CD4-positive, alpha-beta T cell treated with Interleukin-12 subunit alpha and Interleukin-12 subunit beta, for 1 hour (primary cell): ENCODE data around the gene ZNF705A.
A peak's percentile ranks its signal among the peaks of the same experiment; 100 is the strongest.
"Not testable (repeated sequence)": the region's sequence is repeated elsewhere in the genome, so short reads cannot be mapped to it uniquely, and the experiment has no call there.

Source experiments
- DNase-seq: peaks from one replicate; pipeline ENCODE4 v3.0.0-alpha.2; 2020

ZNF705A gene

GRCh38 chr12:8156845-8157244 is at the start of gene ZNF705A:
TSS of gene ZNF705A (plus strand) at chr12:8157015. CDS start at chr12:8172626, 15,611 bp downstream.
- no peak for DNase-seq

- DNase-seq, result peak; percentile 78
These were observed 47.9 kb upstream of the ZNF705A start for GRCh38 chr12:8108808-8109398.

- DNase-seq, result not testable (repeated sequence)
These were observed 43.7 kb upstream of the ZNF705A start for GRCh38 chr12:8113117-8113516.

- no peak for DNase-seq
These were observed 36.6 kb upstream of the ZNF705A start for GRCh38 chr12:8120072-8120713.

- no peak for DNase-seq
These were observed 33.5 kb upstream of the ZNF705A start, which contains the start of gene CLEC4A for GRCh38 chr12:8123124-8123912. TSS of gene CLEC4A (plus strand) at chr12:8123617. CDS start at chr12:8123879, 262 bp downstream.

- peak; percentile 22 for DNase-seq
These were observed 29.7 kb upstream of the ZNF705A start for GRCh38 chr12:8127138-8127537.

- DNase-seq, result not testable (repeated sequence)
These were observed 23.0 kb upstream of the ZNF705A start for GRCh38 chr12:8133636-8134397.

- DNase-seq, result not testable (repeated sequence)
These were observed 22.4 kb upstream of the ZNF705A start for GRCh38 chr12:8134398-8134930.

- DNase-seq, result not testable (repeated sequence)
These were observed 15.2 kb upstream of the ZNF705A start for GRCh38 chr12:8141647-8142046.

- no peak for DNase-seq
These were observed 13.6 kb upstream of the ZNF705A start for GRCh38 chr12:8143261-8143660.

GRCh38 chr12:8145754-8146441 is 10.9 kb upstream of the ZNF705A start:
- DNase-seq, result no peak

- DNase-seq, result no peak
These were observed 10.4 kb upstream of the ZNF705A start for GRCh38 chr12:8146442-8146771.

GRCh38 chr12:8154526-8154925 is 2.3 kb upstream of the ZNF705A start:
- DNase-seq, result no peak

GRCh38 chr12:8156416-8156815 is 399 bp upstream of the ZNF705A start:
- DNase-seq, result no peak

- no peak for DNase-seq
These were observed 826 bp downstream of the ZNF705A start for GRCh38 chr12:8157484-8158198.

- DNase-seq, result not testable (repeated sequence)
These were observed 16.1 kb downstream of the ZNF705A start for GRCh38 chr12:8172911-8173310.

- DNase-seq, result peak; percentile 86
These were observed 23.3 kb downstream of the ZNF705A start for GRCh38 chr12:8179989-8180585.

- DNase-seq, result not testable (repeated sequence)
These were observed 24.5 kb downstream of the ZNF705A start for GRCh38 chr12:8181271-8181670.

- DNase-seq, result not testable (repeated sequence)
These were observed 26.1 kb downstream of the ZNF705A start for GRCh38 chr12:8182923-8183322.

- DNase-seq, result not testable (repeated sequence)
These were observed 26.5 kb downstream of the ZNF705A start for GRCh38 chr12:8183346-8183745.

GRCh38 chr12:8184206-8184605 is 27.4 kb downstream of the ZNF705A start:
- not testable (repeated sequence) for DNase-seq
